GM12872 (cell line): Measurements from ENCODE around the gene DOC2B.

Experiments used
- TF ChIP-seq, protein P1 (sequence below): IDR thresholded peaks from 3 replicates; pipeline ENCODE4 v1.5.1; 2011; ENCODE audit warnings: low read depth, mild to moderate bottlenecking, low read length, moderate library complexity; ENCODE audit not compliant: insufficient read depth

Gene DOC2B

DNA sequence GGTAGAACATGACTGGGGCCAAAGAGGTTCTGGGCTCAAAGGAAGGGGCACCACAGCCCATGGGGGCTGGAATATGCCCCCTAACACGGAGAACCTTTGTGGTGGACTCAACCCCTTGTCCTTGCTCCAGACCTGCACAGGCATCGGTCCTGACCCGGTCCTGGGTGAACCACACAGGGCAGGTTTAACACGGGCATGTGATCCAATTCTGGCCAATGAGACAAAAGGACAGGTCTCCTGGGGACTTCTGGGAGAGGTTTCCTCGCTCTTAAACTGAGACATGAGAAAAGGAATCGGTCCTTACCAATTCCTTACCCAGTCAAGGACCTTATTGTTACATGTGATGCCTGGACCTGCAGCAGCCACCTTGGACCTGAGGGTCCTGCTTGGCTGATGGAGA lies 3.7 kb downstream of the DOC2B start:
- TF ChIP-seq, protein P1, sequence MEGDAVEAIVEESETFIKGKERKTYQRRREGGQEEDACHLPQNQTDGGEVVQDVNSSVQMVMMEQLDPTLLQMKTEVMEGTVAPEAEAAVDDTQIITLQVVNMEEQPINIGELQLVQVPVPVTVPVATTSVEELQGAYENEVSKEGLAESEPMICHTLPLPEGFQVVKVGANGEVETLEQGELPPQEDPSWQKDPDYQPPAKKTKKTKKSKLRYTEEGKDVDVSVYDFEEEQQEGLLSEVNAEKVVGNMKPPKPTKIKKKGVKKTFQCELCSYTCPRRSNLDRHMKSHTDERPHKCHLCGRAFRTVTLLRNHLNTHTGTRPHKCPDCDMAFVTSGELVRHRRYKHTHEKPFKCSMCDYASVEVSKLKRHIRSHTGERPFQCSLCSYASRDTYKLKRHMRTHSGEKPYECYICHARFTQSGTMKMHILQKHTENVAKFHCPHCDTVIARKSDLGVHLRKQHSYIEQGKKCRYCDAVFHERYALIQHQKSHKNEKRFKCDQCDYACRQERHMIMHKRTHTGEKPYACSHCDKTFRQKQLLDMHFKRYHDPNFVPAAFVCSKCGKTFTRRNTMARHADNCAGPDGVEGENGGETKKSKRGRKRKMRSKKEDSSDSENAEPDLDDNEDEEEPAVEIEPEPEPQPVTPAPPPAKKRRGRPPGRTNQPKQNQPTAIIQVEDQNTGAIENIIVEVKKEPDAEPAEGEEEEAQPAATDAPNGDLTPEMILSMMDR, result no peak

DNA sequence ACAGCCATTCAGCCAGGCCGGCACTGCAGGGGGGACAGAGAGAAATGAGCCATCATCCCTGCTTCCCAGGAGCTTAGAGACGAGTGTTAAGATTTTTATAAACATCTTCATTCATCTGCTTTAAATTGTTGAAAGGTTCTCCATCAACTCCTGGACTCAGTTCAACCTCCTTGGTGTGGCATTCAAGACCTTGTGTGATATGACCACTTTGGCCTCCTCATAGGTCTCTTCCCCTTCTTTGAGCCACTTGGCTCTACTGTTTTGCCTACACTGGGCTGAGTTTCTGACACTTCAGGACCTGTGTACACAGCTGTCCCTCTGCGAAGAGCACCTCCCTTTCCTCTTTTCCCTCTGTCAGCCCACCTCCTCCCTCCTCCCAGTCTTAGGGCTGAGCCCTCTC lies 4.3 kb downstream of the DOC2B start:
- TF ChIP-seq, protein P1, result no peak

DNA sequence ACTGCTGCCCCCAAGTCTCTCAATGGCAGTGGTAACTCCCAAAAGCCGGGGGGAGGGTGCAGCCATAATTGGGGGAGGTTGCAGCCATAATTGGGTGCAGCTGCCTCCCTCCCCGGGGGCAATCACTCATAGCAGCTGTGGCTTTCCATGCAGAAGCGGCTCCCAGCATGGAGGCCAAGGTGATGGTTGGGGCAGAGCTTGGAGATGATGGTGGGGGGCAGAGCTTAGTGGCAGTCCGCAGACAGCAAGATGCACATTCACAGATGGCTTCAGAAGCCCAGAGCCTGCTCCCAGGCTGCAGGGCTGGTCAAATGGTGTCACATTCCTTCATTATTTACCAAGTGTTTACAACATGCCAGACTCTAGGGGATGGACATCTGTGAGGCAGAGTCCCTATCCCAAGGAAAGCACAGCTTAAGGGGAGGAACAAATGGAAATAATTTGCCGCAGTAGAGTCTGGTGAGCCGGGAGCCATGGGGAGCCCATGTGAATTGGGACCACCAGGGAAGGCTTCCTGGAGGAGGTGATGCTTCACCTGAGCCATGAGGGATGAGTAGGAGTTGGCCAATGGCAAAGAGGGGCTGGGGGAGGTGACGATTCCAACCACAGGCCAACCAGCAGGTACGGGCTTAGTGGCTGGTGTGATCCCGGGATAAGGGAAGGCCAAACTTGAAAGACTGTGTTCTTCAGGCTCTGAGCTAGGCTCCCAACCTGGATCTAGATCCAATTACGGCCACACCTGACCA lies 8.1 kb downstream of the DOC2B start:
- TF ChIP-seq, protein P1, result no peak

DNA sequence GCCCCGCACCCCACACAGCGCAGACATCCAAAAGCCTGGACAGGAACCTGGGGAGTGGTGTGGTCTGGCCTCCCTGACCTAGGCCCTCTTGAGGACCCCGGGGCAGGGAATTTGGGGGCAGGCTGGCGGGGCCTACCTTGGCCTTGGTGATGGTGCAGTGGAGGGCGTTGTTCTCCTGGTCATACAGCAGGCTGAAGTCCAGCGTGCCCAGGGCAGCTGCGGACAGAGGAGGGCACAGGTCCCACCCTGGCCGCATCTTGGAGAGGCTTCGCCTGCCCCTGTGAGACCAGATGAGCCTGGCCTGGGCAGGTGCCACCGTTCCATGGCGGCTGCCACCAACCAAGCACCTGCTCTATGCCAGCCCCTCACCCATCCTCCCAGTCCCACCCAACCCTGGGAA lies 9.0 kb downstream of the DOC2B start:
- TF ChIP-seq, protein P1, result no peak

DNA sequence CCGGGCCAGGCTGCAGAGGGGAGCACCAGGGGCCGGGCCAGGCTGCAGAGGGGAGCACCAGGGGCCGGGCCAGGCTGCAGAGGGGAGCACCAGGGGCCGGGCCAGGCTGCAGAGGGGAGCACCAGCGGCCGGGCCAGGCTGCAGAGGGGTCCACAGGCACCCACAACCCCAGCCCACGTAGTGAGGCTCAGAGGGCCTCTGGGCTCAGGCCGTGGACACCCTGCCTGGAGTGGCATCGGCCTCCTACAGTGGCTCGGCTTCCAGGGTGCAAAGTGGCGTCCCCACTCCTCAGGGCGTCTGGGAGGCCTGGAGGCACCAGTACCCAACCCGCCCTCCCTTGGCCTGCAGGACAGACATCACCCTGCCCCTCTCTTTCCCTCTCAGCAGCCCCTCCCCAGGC lies 9.6 kb downstream of the DOC2B start:
- TF ChIP-seq, protein P1, result no peak

DNA sequence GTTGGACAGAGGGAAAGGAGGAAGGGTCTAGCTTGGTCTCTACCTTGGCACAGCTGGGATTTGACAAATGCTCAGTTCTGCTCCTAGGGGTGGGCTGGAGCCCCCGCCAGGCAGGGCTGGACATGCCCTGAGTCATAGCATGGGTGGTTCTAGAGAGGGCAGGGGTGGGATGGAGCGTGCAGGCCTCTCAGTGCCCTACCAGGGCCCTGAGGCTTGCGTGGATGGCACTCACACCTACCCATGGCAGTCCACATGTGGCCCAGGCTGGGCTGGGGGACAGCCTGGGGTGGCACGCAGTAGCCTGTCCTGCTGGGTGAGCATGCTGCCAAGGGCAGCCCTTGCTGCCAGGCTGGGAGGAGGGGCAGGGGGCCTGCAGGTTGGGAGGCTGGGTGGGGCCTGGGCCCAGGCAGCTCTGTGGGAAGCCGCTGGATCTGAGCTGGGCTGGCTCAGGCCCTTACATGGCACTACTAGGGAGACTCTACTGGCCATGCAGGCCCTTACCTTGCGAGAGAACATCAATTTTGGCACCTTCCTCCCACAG lies 11.2 kb downstream of the DOC2B start:
- TF ChIP-seq, protein P1, result no peak

DNA sequence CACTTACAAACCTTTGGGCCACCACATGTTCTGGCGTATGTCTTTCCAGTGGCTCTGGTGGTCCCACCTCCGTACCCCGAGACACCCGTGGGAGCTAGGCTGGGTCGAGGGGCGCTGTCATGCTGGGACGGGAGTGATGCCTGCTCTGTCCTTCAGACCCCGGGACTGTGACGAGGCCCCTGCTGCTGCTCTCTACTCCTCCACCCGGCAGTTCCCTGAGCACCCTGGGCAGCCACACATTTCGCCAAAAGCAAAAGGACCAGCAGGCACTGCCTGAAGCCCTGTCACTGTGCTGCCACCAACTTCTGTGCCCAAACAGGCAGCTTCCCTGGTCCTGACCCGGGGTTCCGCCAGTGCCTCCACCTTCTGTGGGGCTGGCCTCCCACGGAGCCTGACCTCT lies 15.5 kb downstream of the DOC2B start:
- TF ChIP-seq, protein P1, result no peak
